Vagina (tissue), 2 donors: Measurements from ENCODE around the gene CDH13. TPM values are rescaled to one million over a fixed set of nuclear protein-coding genes. Genes with fewer than 3 reads are reported as not detected.

Source experiments
- DNase-seq, 2 donors: peaks; one replicate each; pipeline ENCODE4 v3.0.0-alpha.2; 2017; ENCODE audit errors: extremely low spot score in 2 of 2
- H3K27ac ChIP-seq: fragments of 200-600 bp; sonication (generic); one replicate; pipeline ENCODE4 v1.5.1; 2019
- H3K27me3 ChIP-seq: fragments of 200-600 bp; sonication (generic); one replicate; pipeline ENCODE4 v1.5.1; 2019
- H3K36me3 ChIP-seq, 2 donors: fragments of 200-600 bp; sonication (generic); one replicate each; pipeline ENCODE4 v1.5.1; 2017 to 2019
- H3K4me1 ChIP-seq: fragments of 200-600 bp; sonication (generic); one replicate; pipeline ENCODE4 v1.5.1; 2019
- H3K4me3 ChIP-seq, 2 donors: fragments of 200-600 bp; sonication (generic); 1 replicate in 1 of 2; 2 replicates in 1 of 2; pipeline ENCODE4 v1.5.1; 2016 to 2019
- H3K9me3 ChIP-seq: fragments of 200-600 bp; sonication (generic); one replicate; pipeline ENCODE4 v1.5.1; 2019
- POLR2A ChIP-seq, 2 donors: fragments of 450-650 bp; IDR thresholded peaks; one replicate each; pipeline ENCODE4 v1.6.1; 2017; ENCODE audit warnings: antibody characterized with exemption in 2 of 2, mild to moderate bottlenecking in 2 of 2, moderate library complexity in 2 of 2
- POLR2AphosphoS5 ChIP-seq, 2 donors: sonication (generic); formaldehyde crosslinking; IDR thresholded peaks; one replicate each; pipeline ENCODE4 v1.9.0; 2017; ENCODE audit warnings: antibody characterized with exemption in 2 of 2, mild to moderate bottlenecking in 2 of 2, low read depth in 1 of 2; ENCODE audit not compliant: insufficient read depth in 1 of 2
- intact Hi-C: fragments of 100-400 bp; cut with DNase I; formaldehyde crosslinking; loops from one replicate; pipeline ENCODE4 v1.15.1; 2023
- total RNA-seq: library from RNA; depleted of rRNA; stranded (reverse); fragments of >200 nt; gene quantifications from one replicate; pipeline ENCODE4 v1.2.3, GENCODE V29; 2016
- TF ChIP-seq, protein P1 (sequence below), 3 experiments: fragments of 450-650 bp in 2 of 3; fragments of 200-600 bp in 1 of 3; sonication (generic) in 1 of 3; IDR thresholded peaks; one replicate each; pipeline ENCODE4 v1.5.1; 2017 to 2019; ENCODE audit warnings: antibody characterized with exemption in 3 of 3, mild to moderate bottlenecking in 2 of 3, moderate library complexity in 2 of 3

CDH13 gene
- total RNA-seq, 1 donor from 2014 or later = 123 TPM

DNA sequence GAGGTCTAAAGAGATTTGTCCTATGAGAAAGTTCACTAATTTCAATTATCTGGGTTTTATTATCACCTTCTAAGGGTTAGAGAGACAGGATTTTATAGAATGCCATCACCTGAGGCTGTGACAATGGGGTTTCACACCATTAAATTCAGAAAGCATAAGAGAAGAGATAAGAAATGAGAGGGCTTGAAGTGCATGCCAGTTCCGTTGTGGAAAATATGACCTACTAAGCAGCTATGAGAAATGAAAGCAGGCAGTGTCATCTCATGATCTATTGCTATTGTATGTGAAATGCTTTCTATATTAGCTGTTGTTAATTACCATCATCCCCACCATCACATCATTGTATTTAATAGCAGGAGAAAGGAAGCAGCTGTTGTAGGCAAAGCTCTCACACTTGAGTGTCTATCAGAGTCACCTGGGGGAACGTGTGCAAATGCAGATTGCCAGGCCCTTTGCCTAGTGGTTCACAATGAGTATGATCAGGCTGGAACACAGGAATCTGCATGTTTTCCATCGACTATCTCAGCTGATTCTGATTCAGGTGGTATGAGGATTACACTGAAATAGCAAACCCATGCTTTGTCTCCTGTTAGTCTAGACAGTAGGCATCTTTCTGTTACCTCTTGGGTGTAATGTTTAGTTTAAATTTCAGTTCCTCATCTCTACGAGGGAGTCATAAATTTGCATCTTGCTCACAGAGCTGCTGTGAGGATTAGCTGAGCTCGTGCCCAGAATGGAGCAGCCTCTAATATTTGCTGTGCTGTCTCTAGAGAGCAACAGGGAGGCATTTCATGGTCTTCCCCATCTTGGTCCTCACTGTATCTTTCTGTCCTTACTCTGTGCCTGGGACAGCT, 256.4 kb downstream of the CDH13 start:
- Histone ChIP-seq H3K9me3 (no peaks in the 10 kb centered on the region), H3K36me3 (no peaks in the 10 kb centered on the region), H3K27ac (no peak overlapping the region), H3K4me3 (no peak overlapping the region), H3K27me3 (no peaks in the 10 kb centered on the region), H3K4me1 (no peaks in the 10 kb centered on the region)
- no peak for DNase-seq
- no peak for TF ChIP-seq POLR2A (IDR thresholded peaks at IDR 0.05)
- TF ChIP-seq, protein P1, sequence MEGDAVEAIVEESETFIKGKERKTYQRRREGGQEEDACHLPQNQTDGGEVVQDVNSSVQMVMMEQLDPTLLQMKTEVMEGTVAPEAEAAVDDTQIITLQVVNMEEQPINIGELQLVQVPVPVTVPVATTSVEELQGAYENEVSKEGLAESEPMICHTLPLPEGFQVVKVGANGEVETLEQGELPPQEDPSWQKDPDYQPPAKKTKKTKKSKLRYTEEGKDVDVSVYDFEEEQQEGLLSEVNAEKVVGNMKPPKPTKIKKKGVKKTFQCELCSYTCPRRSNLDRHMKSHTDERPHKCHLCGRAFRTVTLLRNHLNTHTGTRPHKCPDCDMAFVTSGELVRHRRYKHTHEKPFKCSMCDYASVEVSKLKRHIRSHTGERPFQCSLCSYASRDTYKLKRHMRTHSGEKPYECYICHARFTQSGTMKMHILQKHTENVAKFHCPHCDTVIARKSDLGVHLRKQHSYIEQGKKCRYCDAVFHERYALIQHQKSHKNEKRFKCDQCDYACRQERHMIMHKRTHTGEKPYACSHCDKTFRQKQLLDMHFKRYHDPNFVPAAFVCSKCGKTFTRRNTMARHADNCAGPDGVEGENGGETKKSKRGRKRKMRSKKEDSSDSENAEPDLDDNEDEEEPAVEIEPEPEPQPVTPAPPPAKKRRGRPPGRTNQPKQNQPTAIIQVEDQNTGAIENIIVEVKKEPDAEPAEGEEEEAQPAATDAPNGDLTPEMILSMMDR (IDR thresholded peaks at IDR 0.05) = no peak
- TF ChIP-seq POLR2AphosphoS5 (IDR thresholded peaks at IDR 0.05; ENCODE audit: insufficient read depth in 1 of 2, low read depth in 1 of 2) = no peak
- intact Hi-C loops = no loop called here

DNA sequence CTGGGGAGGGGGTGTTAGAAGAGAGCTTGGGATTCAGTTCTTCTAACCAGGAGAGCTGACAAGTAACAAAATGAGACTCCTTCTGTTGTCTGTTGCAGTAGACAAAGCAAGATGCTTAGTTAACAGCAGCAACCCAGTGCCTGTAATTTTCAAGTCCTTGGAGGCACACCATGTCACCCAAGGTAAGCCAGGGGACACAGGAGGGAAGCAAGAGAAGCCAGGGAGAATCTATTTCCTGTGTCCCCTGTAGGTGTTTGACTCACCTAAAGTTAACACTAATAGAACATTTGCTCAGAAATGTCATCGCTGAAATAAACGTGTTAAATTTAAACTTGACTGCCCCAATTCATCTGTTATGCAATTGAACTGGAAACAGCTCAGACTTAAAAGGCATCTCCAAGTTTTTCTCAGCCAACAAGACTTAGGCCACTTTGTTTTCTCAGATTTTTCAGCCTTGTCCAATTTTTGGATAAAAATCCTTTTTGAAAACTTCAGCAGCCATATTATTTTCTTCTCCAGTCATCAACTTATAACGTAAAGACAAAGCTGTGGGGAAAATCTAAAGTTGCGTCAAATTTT, 257.6 kb downstream of the CDH13 start:
- no peak overlapping the region for H3K27ac ChIP-seq

GRCh38 chr16:82886146-82886545, 259.4 kb downstream of the CDH13 start:
- intact Hi-C loops = loop anchor here (5.0 kb wide), 1 partner anchor 394 kb away; no protein-coding TSS in a partner anchor
- Histone ChIP-seq H3K9me3 (no peaks in the 10 kb centered on the region), H3K27me3 (no peaks in the 10 kb centered on the region), H3K4me1 (no peaks in the 10 kb centered on the region), H3K4me3 (no peak overlapping the region), H3K36me3 (no peaks in the 10 kb centered on the region), H3K27ac (no peak overlapping the region)
- TF ChIP-seq POLR2AphosphoS5 (IDR thresholded peaks at IDR 0.05; ENCODE audit: insufficient read depth in 1 of 2, low read depth in 1 of 2) (no peak), POLR2A (IDR thresholded peaks at IDR 0.05) (no peak)
- TF ChIP-seq, protein P1 (IDR thresholded peaks at IDR 0.05) = no peak
- DNase-seq = no peak

More for the DNA sequence above, 257.6 kb downstream of the CDH13 start:
- intact Hi-C loops = no loop called here
- no peaks in the 10 kb centered on the region for H3K4me1 ChIP-seq
- no peak overlapping the region for H3K4me3 ChIP-seq
- H3K9me3 ChIP-seq = no peaks in the 10 kb centered on the region
- no peak for TF ChIP-seq POLR2AphosphoS5 (IDR thresholded peaks at IDR 0.05; ENCODE audit: insufficient read depth in 1 of 2, low read depth in 1 of 2)
- TF ChIP-seq POLR2A (IDR thresholded peaks at IDR 0.05) = no peak
- TF ChIP-seq, protein P1 (IDR thresholded peaks at IDR 0.05) = no peak
- H3K36me3 ChIP-seq = no peaks in the 10 kb centered on the region
- no peaks in the 10 kb centered on the region for H3K27me3 ChIP-seq
- DNase-seq = no peak

DNA sequence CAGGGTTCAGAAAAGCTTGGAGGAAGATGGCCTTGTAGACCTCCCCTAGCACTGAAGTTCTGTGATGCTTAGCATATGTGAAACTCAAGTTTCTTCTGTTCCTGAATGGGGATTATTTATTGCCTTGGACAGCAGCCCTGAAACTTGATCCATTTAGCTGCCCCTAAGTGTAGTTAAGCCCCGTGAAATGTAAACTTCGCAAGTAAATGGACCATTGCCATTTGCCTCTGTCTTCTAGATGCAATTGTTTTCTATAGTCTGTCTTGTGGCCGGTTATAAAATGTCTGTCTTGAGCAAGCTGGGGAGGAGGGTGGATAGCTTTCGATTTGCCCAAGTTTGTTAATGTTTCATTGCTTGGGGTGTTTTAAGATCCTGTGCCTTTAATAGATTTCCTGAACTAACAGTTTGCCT, 261.8 kb downstream of the CDH13 start:
- H3K27ac ChIP-seq = no peak overlapping the region
- H3K36me3 ChIP-seq = no peaks in the 10 kb centered on the region
- no peaks in the 10 kb centered on the region for H3K27me3 ChIP-seq
- H3K4me3 ChIP-seq = no peak overlapping the region
- no peak for DNase-seq
- TF ChIP-seq POLR2A (IDR thresholded peaks at IDR 0.05) (no peak), POLR2AphosphoS5 (IDR thresholded peaks at IDR 0.05; ENCODE audit: insufficient read depth in 1 of 2, low read depth in 1 of 2) (no peak)
- TF ChIP-seq, protein P1 (IDR thresholded peaks at IDR 0.05) = no peak
- H3K4me1 ChIP-seq = peaks cover 9% of the 10 kb centered on the region
- intact Hi-C loops = loop anchor here (5.0 kb wide), 1 partner anchor 396 kb away; no protein-coding TSS in a partner anchor
- no peaks in the 10 kb centered on the region for H3K9me3 ChIP-seq

DNA sequence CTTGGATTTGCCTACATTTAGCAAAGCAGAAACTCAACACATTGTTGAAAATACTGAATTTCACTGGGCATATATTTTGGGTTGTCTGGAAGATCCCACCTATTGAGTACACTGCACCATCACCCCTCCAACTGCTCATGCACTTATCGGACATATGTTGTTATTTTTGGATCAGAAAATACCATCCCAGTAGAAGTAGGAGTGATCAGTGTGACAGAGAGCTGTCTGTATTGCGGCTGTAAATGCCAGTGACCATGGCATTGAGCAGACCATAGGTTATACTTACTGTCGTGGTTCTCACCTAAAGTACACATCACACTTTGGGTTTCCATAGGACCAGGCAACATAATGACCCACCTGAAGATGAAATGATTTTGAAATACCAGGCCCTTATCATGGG, 264.7 kb downstream of the CDH13 start:
- no peaks in the 10 kb centered on the region for H3K36me3 ChIP-seq
- H3K27ac ChIP-seq = no peak overlapping the region
- TF ChIP-seq POLR2A (IDR thresholded peaks at IDR 0.05) = no peak
- TF ChIP-seq, protein P1 (IDR thresholded peaks at IDR 0.05) = no peak
- no peak for TF ChIP-seq POLR2AphosphoS5 (IDR thresholded peaks at IDR 0.05; ENCODE audit: insufficient read depth in 1 of 2, low read depth in 1 of 2)
- intact Hi-C loops = no loop called here
- H3K4me3 ChIP-seq = no peak overlapping the region
- H3K9me3 ChIP-seq = no peaks in the 10 kb centered on the region
- DNase-seq = no peak
- no peaks in the 10 kb centered on the region for H3K27me3 ChIP-seq
- peaks cover 9% of the 10 kb centered on the region for H3K4me1 ChIP-seq
